Neural progenitor cell (in vitro differentiated cells): ENCODE data around the gene TMIGD3. TPM values are rescaled to one million over a fixed set of nuclear protein-coding genes. Genes with fewer than 3 reads are reported as not detected.

Source experiments
- DNase-seq: peaks from one replicate; pipeline ENCODE4 v3.0.0-alpha.2; 2016; ENCODE audit warnings: low spot score
- H2AFZ ChIP-seq: fragments of 200-600 bp; sonication (generic); replicated peaks from 2 replicates; pipeline ENCODE4 v1.6.1; 2016; ENCODE audit warnings: antibody characterized with exemption
- H3F3A ChIP-seq: fragments of 200-600 bp; sonication (generic); 2 replicates; pipeline ENCODE4 v1.6.1; 2016; ENCODE audit warnings: antibody characterized with exemption, low read depth
- H3K27ac ChIP-seq: fragments of 200-600 bp; sonication (generic); 2 replicates; pipeline ENCODE4 v1.5.1; 2016; ENCODE audit warnings: mild to moderate bottlenecking
- H3K27me3 ChIP-seq: fragments of 200-600 bp; sonication (generic); 2 replicates; pipeline ENCODE4 v1.6.1; 2016; ENCODE audit warnings: mild to moderate bottlenecking, moderate library complexity
- H3K36me3 ChIP-seq: fragments of 200-600 bp; sonication (generic); 2 replicates; pipeline ENCODE4 v1.5.1; 2016
- H3K4me1 ChIP-seq: fragments of 200-600 bp; sonication (generic); 2 replicates; pipeline ENCODE4 v1.6.1; 2016; ENCODE audit warnings: mixed run types
- H3K4me2 ChIP-seq: fragments of 200-600 bp; sonication (generic); 2 replicates; pipeline ENCODE4 v1.6.1; 2016
- H3K4me3 ChIP-seq: fragments of 200-600 bp; sonication (generic); 2 replicates; pipeline ENCODE4 v1.5.1; 2016
- H3K79me2 ChIP-seq: fragments of 200-600 bp; sonication (generic); 2 replicates; pipeline ENCODE4 v1.6.1; 2016; ENCODE audit warnings: low read depth
- H3K9ac ChIP-seq: fragments of 200-600 bp; sonication (generic); 2 replicates; pipeline ENCODE4 v1.6.1; 2016
- H3K9me3 ChIP-seq: fragments of 200-600 bp; sonication (generic); 2 replicates; pipeline ENCODE4 v1.5.1; 2016; ENCODE audit warnings: low read depth
- H4K20me1 ChIP-seq: fragments of 200-600 bp; sonication (generic); 2 replicates; pipeline ENCODE4 v1.6.1; 2016; ENCODE audit warnings: low read depth
- H3K27ac Mint-ChIP-seq: 3 replicates; pipeline ENCODE4 v1.8.0; 2021; ENCODE audit warnings: mixed read lengths
- H3K27me3 Mint-ChIP-seq: 2 replicates; pipeline ENCODE4 v1.8.0; 2022; ENCODE audit warnings: low read depth, mild to moderate bottlenecking, inconsistent platforms, moderate library complexity, mixed read lengths; ENCODE audit not compliant: insufficient read depth
- H3K36me3 Mint-ChIP-seq: 3 replicates; pipeline ENCODE4 v1.8.0; 2021; ENCODE audit warnings: mixed read lengths
- H3K4me1 Mint-ChIP-seq: 3 replicates; pipeline ENCODE4 v1.8.0; 2021; ENCODE audit warnings: mixed read lengths
- H3K4me3 Mint-ChIP-seq: 3 replicates; pipeline ENCODE4 v1.8.0; 2021; ENCODE audit warnings: mild to moderate bottlenecking, moderate library complexity, mixed read lengths
- H3K9me3 Mint-ChIP-seq: 3 replicates; pipeline ENCODE4 v1.8.0; 2020; ENCODE audit warnings: mixed read lengths
- CTCF ChIP-seq: fragments of 200-600 bp; sonication (generic); IDR thresholded peaks from 2 replicates; pipeline ENCODE4 v1.5.1; 2017; ENCODE audit warnings: antibody characterized with exemption, mild to moderate bottlenecking
- EZH2 ChIP-seq: fragments of 200-600 bp; sonication (generic); IDR thresholded peaks from 2 replicates; pipeline ENCODE4 v1.6.1; 2017; ENCODE audit warnings: antibody characterized with exemption, mild to moderate bottlenecking, moderate library complexity
- EZH2phosphoT487 ChIP-seq: fragments of 200-600 bp; sonication (generic); IDR thresholded peaks from 2 replicates; pipeline ENCODE4 v1.6.1; 2017; ENCODE audit warnings: antibody characterized with exemption
- total RNA-seq: library from RNA; depleted of rRNA; stranded (reverse); fragments of >200 nt; gene quantifications from 2 replicates; pipeline ENCODE4 v1.2.3, GENCODE V29; 2015; ENCODE audit warnings: low replicate concordance

The TMIGD3 gene
- total RNA-seq, 1 donor from 2014 or later = not detected

- no peaks in the 10 kb centered on the region for H3K27me3 ChIP-seq
- no peak overlapping the region for H3K4me3 ChIP-seq
- H2AFZ ChIP-seq = no peak overlapping the region
- no peaks in the 10 kb centered on the region for H3K9me3 Mint-ChIP-seq
- H3K36me3 Mint-ChIP-seq = no peaks in the 10 kb centered on the region
- H3K4me1 Mint-ChIP-seq = no peaks in the 10 kb centered on the region
- no peaks in the 10 kb centered on the region for H3K79me2 ChIP-seq
- H3K9ac ChIP-seq = no peak overlapping the region
- H3K4me1 ChIP-seq = no peaks in the 10 kb centered on the region
- H4K20me1 ChIP-seq = no peaks in the 10 kb centered on the region
- no peak overlapping the region for H3K4me2 ChIP-seq
- H3F3A ChIP-seq = no peaks in the 10 kb centered on the region
- H3K27ac ChIP-seq = no peak overlapping the region
- no peak overlapping the region for H3K27ac Mint-ChIP-seq
- no peak for DNase-seq
- H3K4me3 Mint-ChIP-seq = no peak overlapping the region
- no peaks in the 10 kb centered on the region for H3K9me3 ChIP-seq
- TF ChIP-seq EZH2phosphoT487 (no peak), EZH2 (no peak), CTCF (no peak)
- no peaks in the 10 kb centered on the region for H3K36me3 ChIP-seq
- no peaks in the 10 kb centered on the region for H3K27me3 Mint-ChIP-seq
These were observed 18.9 kb downstream of the TMIGD3 start for GRCh38 chr1:111484391-111485026.

- no peaks in the 10 kb centered on the region for H3K9me3 Mint-ChIP-seq
- H3K27me3 Mint-ChIP-seq = no peaks in the 10 kb centered on the region
- H3K4me3 Mint-ChIP-seq = no peak overlapping the region
- no peak overlapping the region for H3K9ac ChIP-seq
- no peaks in the 10 kb centered on the region for H3K4me1 Mint-ChIP-seq
- H3K4me1 ChIP-seq = no peaks in the 10 kb centered on the region
- H3K4me2 ChIP-seq = no peak overlapping the region
- no peak overlapping the region for H3K27ac Mint-ChIP-seq
- TF ChIP-seq EZH2phosphoT487 = no peak
- no peak for TF ChIP-seq CTCF
- no peak for TF ChIP-seq EZH2
- H3K36me3 Mint-ChIP-seq = no peaks in the 10 kb centered on the region
- no peak overlapping the region for H2AFZ ChIP-seq
- no peaks in the 10 kb centered on the region for H3K27me3 ChIP-seq
- H3F3A ChIP-seq = no peaks in the 10 kb centered on the region
- H3K36me3 ChIP-seq = no peaks in the 10 kb centered on the region
- no peak overlapping the region for H3K27ac ChIP-seq
- H3K9me3 ChIP-seq = no peaks in the 10 kb centered on the region
- no peak for DNase-seq
- no peaks in the 10 kb centered on the region for H3K79me2 ChIP-seq
- no peaks in the 10 kb centered on the region for H4K20me1 ChIP-seq
- H3K4me3 ChIP-seq = no peak overlapping the region
These were observed 19.6 kb downstream of the TMIGD3 start for GRCh38 chr1:111483876-111484275.

GRCh38 chr1:111483166-111483565, 20.3 kb downstream of the TMIGD3 start:
- Histone ChIP-seq H3K27me3 (no peaks in the 10 kb centered on the region), H2AFZ (no peak overlapping the region), H3K9ac (no peak overlapping the region), H3K27ac (no peak overlapping the region), H3K79me2 (no peaks in the 10 kb centered on the region), H3K4me3 (no peak overlapping the region), H3K4me2 (no peak overlapping the region), H3K36me3 (no peaks in the 10 kb centered on the region), H3K4me1 (no peaks in the 10 kb centered on the region), H3F3A (no peaks in the 10 kb centered on the region), H3K9me3 (no peaks in the 10 kb centered on the region), H4K20me1 (no peaks in the 10 kb centered on the region)
- no peak for DNase-seq
- Mint-ChIP-seq H3K4me3 (no peak overlapping the region), H3K36me3 (no peaks in the 10 kb centered on the region), H3K4me1 (no peaks in the 10 kb centered on the region), H3K9me3 (no peaks in the 10 kb centered on the region), H3K27me3 (no peaks in the 10 kb centered on the region), H3K27ac (no peak overlapping the region)
- TF ChIP-seq EZH2phosphoT487 = no peak
- TF ChIP-seq EZH2 = no peak
- no peak for TF ChIP-seq CTCF
